ENCODE data around the gene VAV3. TPM values are rescaled to one million over a fixed set of nuclear protein-coding genes. Genes with fewer than 3 reads are reported as not detected.

Gene VAV3
- total RNA-seq, 1 donor from 2014 or later: 0.64 TPM

- no peak for TF ChIP-seq CTCF (IDR thresholded peaks at IDR 0.05)
- no peaks in the 10 kb centered on the region for H3K27me3 ChIP-seq
- no peaks in the 10 kb centered on the region for H3K9me3 ChIP-seq
- H3K27ac ChIP-seq: no peak overlapping the region
- no peak for DNase-seq (ENCODE audit: low spot score in 2 of 2)
- intact Hi-C loops (cut with DNase I): no loop called here
- H3K4me3 ChIP-seq: no peak overlapping the region
- H3K36me3 ChIP-seq: no peaks in the 10 kb centered on the region
- H3K4me1 ChIP-seq: no peaks in the 10 kb centered on the region
These were observed 360.2 kb downstream of the VAV3 start for GRCh38 chr1:107604825-107605224.

- TF ChIP-seq CTCF (IDR thresholded peaks at IDR 0.05): no peak
- Histone ChIP-seq H3K27ac (no peak overlapping the region), H3K4me1 (no peaks in the 10 kb centered on the region), H3K9me3 (no peaks in the 10 kb centered on the region), H3K27me3 (no peaks in the 10 kb centered on the region), H3K4me3 (no peak overlapping the region), H3K36me3 (no peaks in the 10 kb centered on the region)
- intact Hi-C loops (cut with DNase I): no loop called here
- no peak for DNase-seq (ENCODE audit: low spot score in 2 of 2)
These were observed 364.3 kb downstream of the VAV3 start for GRCh38 chr1:107600607-107601160.

DNA sequence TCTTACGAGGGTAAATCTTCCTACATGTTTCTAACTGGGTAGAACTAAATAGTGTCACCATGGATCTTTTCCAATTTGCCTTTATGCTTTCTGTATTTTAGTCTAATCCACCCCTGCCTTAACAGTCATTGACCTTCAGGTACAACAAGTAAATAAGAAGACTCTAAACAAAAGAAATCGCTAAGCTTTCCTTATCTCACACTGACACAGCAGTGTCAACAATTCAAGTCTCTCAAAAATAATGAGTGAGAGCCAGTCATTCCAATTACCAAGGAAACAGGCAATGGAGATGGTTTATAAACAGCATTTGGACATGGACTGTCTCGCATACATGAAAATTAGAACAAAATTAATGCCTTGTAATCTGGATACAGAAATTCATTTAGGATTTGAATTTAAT lies 365.8 kb downstream of the VAV3 start:
- intact Hi-C loops (cut with DNase I): no loop called here
- no peaks in the 10 kb centered on the region for H3K4me1 ChIP-seq
- no peak overlapping the region for H3K4me3 ChIP-seq
- TF ChIP-seq CTCF (IDR thresholded peaks at IDR 0.05): no peak
- no peaks in the 10 kb centered on the region for H3K9me3 ChIP-seq
- H3K27ac ChIP-seq: no peak overlapping the region
- no peaks in the 10 kb centered on the region for H3K36me3 ChIP-seq
- DNase-seq (ENCODE audit: low spot score in 2 of 2): no peak
- H3K27me3 ChIP-seq: no peaks in the 10 kb centered on the region

DNA sequence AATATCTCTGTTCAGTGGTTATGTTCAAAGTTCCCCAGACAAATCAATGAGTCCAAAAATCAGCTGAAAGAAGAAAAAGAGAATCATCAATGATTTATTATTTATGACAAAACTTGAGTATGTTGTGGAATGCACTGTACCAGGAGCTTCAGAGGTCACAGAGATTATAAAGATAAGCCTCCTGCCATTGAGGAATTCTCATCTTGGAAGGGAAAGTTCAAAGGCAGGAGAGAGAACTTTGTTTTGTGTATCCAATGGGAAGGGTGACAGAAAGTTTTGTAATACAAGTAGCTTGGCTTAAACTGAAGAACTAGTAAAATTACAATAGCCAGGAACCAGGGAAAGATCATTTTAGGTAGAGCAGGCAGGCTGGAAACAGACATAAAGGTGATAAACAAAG lies 367.7 kb downstream of the VAV3 start:
- no peak for TF ChIP-seq CTCF (IDR thresholded peaks at IDR 0.05)
- no peaks in the 10 kb centered on the region for H3K9me3 ChIP-seq
- DNase-seq (ENCODE audit: low spot score in 2 of 2): no peak
- H3K27ac ChIP-seq: no peak overlapping the region
- no peaks in the 10 kb centered on the region for H3K27me3 ChIP-seq
- intact Hi-C loops (cut with DNase I): no loop called here
- no peak overlapping the region for H3K4me3 ChIP-seq
- H3K4me1 ChIP-seq: no peaks in the 10 kb centered on the region
- no peaks in the 10 kb centered on the region for H3K36me3 ChIP-seq

DNA sequence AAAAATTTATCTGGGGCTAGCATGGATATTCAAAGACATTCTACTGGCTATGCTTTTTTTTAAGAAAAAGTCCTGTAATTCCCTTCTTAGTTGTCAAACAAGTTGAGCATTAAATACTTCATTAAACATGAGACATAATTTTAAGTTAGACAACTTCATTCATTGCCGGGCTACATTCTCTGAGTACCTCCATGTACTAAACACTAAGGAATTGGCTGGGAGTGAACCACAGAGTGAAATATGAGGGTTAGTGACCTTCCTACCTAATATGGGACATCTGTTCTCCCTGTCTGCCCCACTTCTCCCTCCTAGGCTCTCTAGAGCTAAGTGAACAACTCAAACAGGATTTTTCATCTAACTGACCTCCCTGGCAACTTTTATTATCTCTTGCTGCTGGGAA lies 370.4 kb downstream of the VAV3 start:
- Histone ChIP-seq H3K9me3 (no peaks in the 10 kb centered on the region), H3K27me3 (no peaks in the 10 kb centered on the region), H3K4me3 (no peak overlapping the region), H3K27ac (no peak overlapping the region), H3K36me3 (no peaks in the 10 kb centered on the region), H3K4me1 (no peaks in the 10 kb centered on the region)
- DNase-seq (ENCODE audit: low spot score in 2 of 2): no peak
- no peak for TF ChIP-seq CTCF (IDR thresholded peaks at IDR 0.05)
- intact Hi-C loops (cut with DNase I): no loop called here

Measured in ascending aorta (tissue), 2 donors.